Adrenal gland (tissue), 12 donors: ENCODE data around the gene KHDRBS2. TPM values are rescaled to one million over a fixed set of nuclear protein-coding genes. Genes with fewer than 3 reads are reported as not detected.

ENCODE experiments used
- DNase-seq, 7 donors: peaks; one replicate each; pipeline ENCODE4 v3.0.0-alpha.2; 2019 to 2020
- H3K27ac ChIP-seq, 5 donors: fragments of 200-600 bp; sonication (generic) in 4 of 5; 1 replicate in 3 of 5; 2 replicates in 2 of 5; pipeline versions ENCODE4 v1.5.1 to v1.8.0; 2016 to 2020; ENCODE audit warnings: mild to moderate bottlenecking in 1 of 5
- H3K27me3 ChIP-seq: fragments of 200-600 bp; 2 replicates; pipeline ENCODE4 v1.8.0; 2021
- H3K36me3 ChIP-seq, 2 donors: fragments of 200-600 bp; replicated peaks in 1 of 2; 1 replicate in 1 of 2; 2 replicates in 1 of 2; pipeline versions ENCODE4 v1.5.1 to v1.8.0; 2018 to 2022
- H3K4me1 ChIP-seq, 2 donors: fragments of 200-600 bp; replicated peaks in 1 of 2; 1 replicate in 1 of 2; 2 replicates in 1 of 2; pipeline versions ENCODE4 v1.5.1 to v1.8.0; 2018 to 2021
- H3K4me3 ChIP-seq, 4 donors: fragments of 200-600 bp; sonication (generic) in 3 of 4; one replicate each; pipeline ENCODE4 v1.5.1; 2016 to 2018
- H3K9me3 ChIP-seq, 3 donors: fragments of 200-600 bp; sonication (generic) in 1 of 3; replicated peaks in 1 of 3; 1 replicate in 2 of 3; 2 replicates in 1 of 3; pipeline versions ENCODE4 v1.5.1 to v1.8.0; 2016 to 2021
- POLR2A ChIP-seq, 2 donors: fragments of 450-650 bp; IDR thresholded peaks; one replicate each; pipeline ENCODE4 v1.6.1; 2017; ENCODE audit warnings: antibody characterized with exemption in 2 of 2, mild to moderate bottlenecking in 2 of 2, moderate library complexity in 1 of 2
- WGBS, 4 donors: extraction: QIAGEN DNeasy Blood & Tissue Kit in 2 of 4; methylation state at CpG; one replicate each; pipeline versions ENCODE4 v1.1.5 to v1.1.7; 2013 to 2017; 5-methylcytosine and 5-hydroxymethylcytosine counted together
- intact Hi-C, 2 donors: fragments of 100-400 bp; cut with DNase I; formaldehyde crosslinking; loops; one replicate each; pipeline versions ENCODE4 v1.14.1 to v1.15.0; 2022 to 2023
- polyA plus RNA-seq, 3 donors: library from polyadenylated mRNA; stranded (reverse); fragments of 200-250 nt in 2 of 3; fragments of 350-450 nt in 1 of 3; fragmentation: Illumina TruSeq in 1 of 3; extraction: RNeasy Lipid Tissue Mini Kit (QIAGEN cat#74804) in 1 of 3; gene quantifications; one replicate each; pipeline ENCODE4 v1.2.3, GENCODE V29; 2013 to 2014
- total RNA-seq, 9 donors: library from RNA; depleted of rRNA in 4 of 9; stranded (reverse); fragments of >200 nt in 4 of 9; fragments of 120-200 nt in 1 of 9; fragmentation: NEBNext Ultra II Directional in 1 of 9; extraction: Animal tissue kit (Norgen Biotek cat#: 25700) in 1 of 9; gene quantifications; one replicate each; pipeline versions ENCODE4 v1.1.0 to v1.2.4, GENCODE V29; 2013 to 2023
- TF ChIP-seq, protein P1 (sequence below), 6 experiments: fragments of 450-650 bp in 4 of 6; fragments of 200-600 bp in 2 of 6; sonication (generic) in 1 of 6; IDR thresholded peaks; 1 replicate in 5 of 6; 2 replicates in 1 of 6; pipeline versions ENCODE4 v1.5.1 to v1.8.0; 2016 to 2021; ENCODE audit warnings: antibody characterized with exemption in 6 of 6, mild to moderate bottlenecking in 2 of 6, moderate library complexity in 1 of 6
- donor health status: healthy with polysubstance abuse.
- donor health status: Bipolar disorder and iron deficiency.
- donor health status: DM: yes; HTN: yes; CAD: no.
- donor health status: DM: no; HTN: no; CAD: no.
- donor health status: DM: no; HTN: no; CAD: no.
- donor health status: DM: yes; HTN: yes; CAD: no.

The KHDRBS2 gene
- total and polyA plus RNA-seq, 12 donors = 0.42 to 4.7 (median 1.9) TPM

DNA sequence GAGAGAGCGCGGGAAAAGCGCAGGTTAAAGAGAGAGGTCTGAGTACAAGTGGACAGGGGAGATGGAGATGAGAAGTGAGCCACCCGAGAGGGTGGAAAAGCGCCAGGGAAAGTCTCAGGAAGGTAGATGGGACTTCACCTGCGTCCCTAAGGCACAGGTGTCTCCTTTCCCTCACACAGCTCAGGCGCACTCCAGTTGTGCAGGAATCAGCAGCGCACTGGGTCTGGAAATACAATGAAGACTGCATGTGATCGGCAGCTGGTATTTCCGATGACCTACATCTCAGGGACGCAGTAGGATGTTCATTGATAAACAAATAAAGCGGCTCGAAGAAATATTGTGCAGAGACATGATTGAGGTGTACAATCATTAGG is 432 bp upstream of the KHDRBS2 start:
- H3K9me3 ChIP-seq = no peaks in the 10 kb centered on the region
- peak in 2 of 7 donors; percentile 19 to 50 for DNase-seq
- H3K4me1 ChIP-seq = no peaks in the 10 kb centered on the region
- 1 to 2% (median 2%) methylated on average over 12 to 13 of the region's 13 CpGs for WGBS, 4 donors
- intact Hi-C loops = loop anchor here in 1 of 2 donors (10.0 kb wide), 1 partner anchor 482 kb away; no protein-coding TSS in a partner anchor
- H3K27me3 ChIP-seq = no peaks in the 10 kb centered on the region
- H3K36me3 ChIP-seq = no peaks in the 10 kb centered on the region
- H3K27ac ChIP-seq = no peak overlapping the region
- H3K4me3 ChIP-seq = peak overlapping the region in 3 of 4 donors; percentile 15 to 56 (median 33)
- TF ChIP-seq, protein P1, sequence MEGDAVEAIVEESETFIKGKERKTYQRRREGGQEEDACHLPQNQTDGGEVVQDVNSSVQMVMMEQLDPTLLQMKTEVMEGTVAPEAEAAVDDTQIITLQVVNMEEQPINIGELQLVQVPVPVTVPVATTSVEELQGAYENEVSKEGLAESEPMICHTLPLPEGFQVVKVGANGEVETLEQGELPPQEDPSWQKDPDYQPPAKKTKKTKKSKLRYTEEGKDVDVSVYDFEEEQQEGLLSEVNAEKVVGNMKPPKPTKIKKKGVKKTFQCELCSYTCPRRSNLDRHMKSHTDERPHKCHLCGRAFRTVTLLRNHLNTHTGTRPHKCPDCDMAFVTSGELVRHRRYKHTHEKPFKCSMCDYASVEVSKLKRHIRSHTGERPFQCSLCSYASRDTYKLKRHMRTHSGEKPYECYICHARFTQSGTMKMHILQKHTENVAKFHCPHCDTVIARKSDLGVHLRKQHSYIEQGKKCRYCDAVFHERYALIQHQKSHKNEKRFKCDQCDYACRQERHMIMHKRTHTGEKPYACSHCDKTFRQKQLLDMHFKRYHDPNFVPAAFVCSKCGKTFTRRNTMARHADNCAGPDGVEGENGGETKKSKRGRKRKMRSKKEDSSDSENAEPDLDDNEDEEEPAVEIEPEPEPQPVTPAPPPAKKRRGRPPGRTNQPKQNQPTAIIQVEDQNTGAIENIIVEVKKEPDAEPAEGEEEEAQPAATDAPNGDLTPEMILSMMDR (IDR thresholded peaks at IDR 0.05) = no peak
- no peak for TF ChIP-seq POLR2A (IDR thresholded peaks at IDR 0.05)

DNA sequence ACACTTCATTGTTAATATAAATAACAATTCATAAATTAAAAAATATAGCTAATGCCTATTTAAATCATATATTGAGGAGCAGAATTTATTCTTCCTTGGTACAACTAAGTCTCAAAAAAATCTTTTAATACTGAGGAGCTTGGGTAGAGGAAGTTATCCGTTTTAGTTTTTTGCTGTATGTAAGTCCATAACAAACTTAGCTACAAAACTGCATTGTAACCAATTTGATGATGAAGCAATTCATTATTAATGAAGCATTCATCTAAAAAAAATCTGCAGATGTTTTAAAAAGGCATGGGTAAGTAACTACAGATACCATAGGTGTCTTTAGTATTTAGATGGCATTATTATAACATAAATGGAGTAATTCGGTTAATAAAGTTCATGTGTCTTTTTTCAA is 1.3 kb downstream of the KHDRBS2 start:
- 42 to 53% (median 46%) methylated on average over 2 of the region's 2 CpGs for WGBS, 4 donors
- Histone ChIP-seq H3K36me3 (no peaks in the 10 kb centered on the region), H3K4me1 (no peaks in the 10 kb centered on the region), H3K9me3 (no peaks in the 10 kb centered on the region), H3K27me3 (no peaks in the 10 kb centered on the region), H3K27ac (no peak overlapping the region), H3K4me3 (peak overlapping the region in 1 of 4 donors; percentile 56)
- no peak for TF ChIP-seq POLR2A (IDR thresholded peaks at IDR 0.05)
- TF ChIP-seq, protein P1 (IDR thresholded peaks at IDR 0.05) = no peak
- intact Hi-C loops = loop anchor here in 1 of 2 donors (10.0 kb wide), 1 partner anchor 480 kb away; no protein-coding TSS in a partner anchor
- DNase-seq = no peak

DNA sequence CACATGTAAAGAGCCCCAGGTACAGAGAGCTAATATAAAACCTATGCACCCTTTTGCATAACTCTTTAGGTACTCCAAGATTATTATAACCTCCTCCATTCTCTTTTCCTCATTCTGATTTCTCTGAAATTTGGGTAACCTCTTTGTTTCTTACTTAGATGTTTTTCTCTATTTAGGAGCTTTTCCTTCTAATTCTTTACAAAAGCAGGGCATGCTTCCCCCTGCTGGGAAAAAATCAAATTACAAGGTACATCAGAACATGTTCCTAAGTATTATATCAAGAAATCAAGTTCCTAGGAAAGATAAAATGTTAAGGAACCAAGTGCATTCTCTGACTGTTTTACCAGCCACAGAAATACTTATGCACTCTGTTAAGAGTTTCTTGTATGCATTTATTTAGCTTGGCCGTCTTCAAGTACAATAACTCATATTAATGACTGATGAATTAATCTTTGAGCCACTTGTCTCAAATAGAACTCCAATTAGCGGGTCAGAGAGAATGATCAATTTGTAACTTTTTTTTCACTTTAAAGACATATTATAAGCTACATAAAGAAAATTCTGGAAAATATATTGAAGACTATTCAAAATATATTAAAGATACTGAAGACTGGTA is 2.1 kb downstream of the KHDRBS2 start:
- no peak for TF ChIP-seq POLR2A (IDR thresholded peaks at IDR 0.05)
- TF ChIP-seq, protein P1 (IDR thresholded peaks at IDR 0.05) = peak; percentile 49 to 67 (median 55)
- intact Hi-C loops = loop anchor here in 1 of 2 donors (10.0 kb wide), 1 partner anchor 479 kb away; no protein-coding TSS in a partner anchor
- Histone ChIP-seq H3K27ac (no peak overlapping the region), H3K4me3 (no peak overlapping the region), H3K9me3 (no peaks in the 10 kb centered on the region), H3K36me3 (no peaks in the 10 kb centered on the region), H3K27me3 (no peaks in the 10 kb centered on the region), H3K4me1 (no peaks in the 10 kb centered on the region)
- DNase-seq = peak in 6 of 7 donors; percentile 15 to 57 (median 36)
- WGBS, 4 donors = 41 to 52% (median 46%) methylated on average over 2 of the region's 2 CpGs

DNA sequence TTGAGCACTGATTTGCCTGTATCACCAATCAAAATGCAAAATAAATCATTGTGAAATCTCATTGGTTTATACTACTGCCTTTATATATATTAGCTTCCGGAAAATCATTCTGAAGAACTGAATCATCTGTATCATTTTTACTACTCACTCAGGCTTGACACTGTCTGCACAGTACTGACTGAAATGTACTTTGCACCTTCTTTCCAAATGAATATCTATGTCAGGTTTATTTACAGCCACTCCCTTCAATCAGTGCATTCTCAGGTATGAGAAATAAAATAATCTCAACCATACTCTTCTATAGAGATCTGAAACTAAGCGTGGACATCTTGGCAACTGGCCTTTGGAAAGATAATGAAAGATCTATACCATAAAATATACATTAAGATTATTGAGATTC is 2.7 kb downstream of the KHDRBS2 start:
- Histone ChIP-seq H3K27ac (no peak overlapping the region), H3K9me3 (no peaks in the 10 kb centered on the region), H3K4me1 (no peaks in the 10 kb centered on the region), H3K27me3 (no peaks in the 10 kb centered on the region), H3K4me3 (no peak overlapping the region), H3K36me3 (no peaks in the 10 kb centered on the region)
- 50 to 58% (median 55%) methylated on average over 2 of the region's 2 CpGs for WGBS, 4 donors
- TF ChIP-seq, protein P1 (IDR thresholded peaks at IDR 0.05) = no peak
- TF ChIP-seq POLR2A (IDR thresholded peaks at IDR 0.05) = no peak
- intact Hi-C loops = loop anchor here in 1 of 2 donors (10.0 kb wide), 1 partner anchor 479 kb away; no protein-coding TSS in a partner anchor
- no peak for DNase-seq
